Activated CD8-positive, alpha-beta memory T cell treated with anti-CD3 and anti-CD28 coated beads for 1 hour (primary cell): ENCODE data around the gene SLAMF8.

Experiments
- DNase-seq, 2 donors: peaks; one replicate each; pipeline ENCODE4 v3.0.0-alpha.2; 2020; ENCODE audit warnings: low read depth in 1 of 2; ENCODE audit errors: extremely low read depth in 1 of 2

SLAMF8 gene

DNA sequence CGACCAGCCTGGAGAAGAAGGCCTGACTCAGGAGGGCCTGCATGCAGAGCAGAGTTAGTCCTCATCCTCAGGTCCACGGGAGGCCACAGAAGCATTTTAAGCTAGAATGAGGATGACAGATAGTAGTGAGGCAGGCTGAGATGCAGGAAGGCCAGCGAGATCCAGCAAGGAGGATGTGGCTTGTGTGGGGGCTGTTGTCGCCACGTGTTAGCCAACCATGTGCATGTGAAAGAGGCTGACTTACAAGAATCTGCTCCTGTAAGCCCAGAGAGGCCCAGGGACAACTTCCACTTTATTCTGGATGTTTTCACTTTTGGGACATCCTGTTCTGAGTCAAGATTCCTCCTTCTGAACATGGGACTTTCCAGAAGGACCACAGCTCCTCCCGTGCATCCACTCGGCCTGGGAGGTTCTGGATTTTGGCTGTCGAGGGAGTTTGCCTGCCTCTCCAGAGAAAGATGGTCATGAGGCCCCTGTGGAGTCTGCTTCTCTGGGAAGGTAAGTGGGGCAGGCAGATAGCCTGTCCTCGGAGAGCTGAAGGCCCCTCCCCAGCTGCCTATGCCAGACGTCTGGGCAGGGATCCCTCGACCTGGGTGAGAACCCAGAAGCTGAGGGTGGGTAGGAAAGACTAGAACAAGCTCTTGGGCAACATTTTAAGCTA, at the start of gene SLAMF8:
Gene SLAMF8 (plus strand): TSS at position 433 of the 661 bp plus-strand sequence. CDS start 26 bp downstream, at position 459.
- DNase-seq: peak; percentile 15 to 25

DNA sequence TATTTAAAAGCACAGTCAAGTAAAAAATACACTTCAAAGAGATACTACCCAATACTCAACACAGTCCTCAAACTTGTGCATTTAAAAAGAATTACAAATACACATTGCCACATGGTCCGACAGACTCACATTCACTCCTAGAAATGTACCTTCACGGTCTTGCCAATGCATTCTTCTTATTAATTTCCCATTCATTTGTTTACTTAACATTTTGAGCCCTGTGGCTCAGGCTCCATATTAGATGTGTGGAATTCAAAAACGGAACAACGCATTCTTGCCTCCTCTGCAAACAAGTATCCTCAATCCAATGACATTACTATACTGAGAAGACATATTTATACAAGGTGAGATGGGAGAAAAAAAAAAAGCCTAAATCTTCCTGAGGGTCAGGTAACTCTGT, 48.4 kb upstream of the SLAMF8 start:
- no peak for DNase-seq

DNA sequence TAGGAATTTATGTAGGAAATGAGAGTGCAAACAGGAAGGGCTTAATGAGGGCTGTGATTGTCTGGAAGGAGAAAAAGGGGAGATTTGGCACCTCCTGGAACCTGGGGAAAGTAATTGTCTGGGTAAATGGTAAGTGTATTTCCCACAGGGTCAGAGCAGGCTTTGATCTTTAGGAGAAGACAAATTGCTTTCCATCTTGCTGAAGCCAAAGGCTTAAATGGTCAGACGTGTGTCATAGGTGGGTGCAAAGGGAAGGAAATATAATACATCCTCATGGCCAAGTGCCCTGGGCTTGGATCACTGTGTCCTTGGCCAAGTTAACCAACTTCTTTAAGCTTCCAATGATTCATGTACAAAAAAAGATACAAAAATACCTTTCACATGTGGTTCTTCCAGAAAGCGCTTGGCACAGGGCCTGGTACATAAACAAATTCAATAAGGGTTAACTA, 47.2 kb upstream of the SLAMF8 start:
- DNase-seq: no peak

DNA sequence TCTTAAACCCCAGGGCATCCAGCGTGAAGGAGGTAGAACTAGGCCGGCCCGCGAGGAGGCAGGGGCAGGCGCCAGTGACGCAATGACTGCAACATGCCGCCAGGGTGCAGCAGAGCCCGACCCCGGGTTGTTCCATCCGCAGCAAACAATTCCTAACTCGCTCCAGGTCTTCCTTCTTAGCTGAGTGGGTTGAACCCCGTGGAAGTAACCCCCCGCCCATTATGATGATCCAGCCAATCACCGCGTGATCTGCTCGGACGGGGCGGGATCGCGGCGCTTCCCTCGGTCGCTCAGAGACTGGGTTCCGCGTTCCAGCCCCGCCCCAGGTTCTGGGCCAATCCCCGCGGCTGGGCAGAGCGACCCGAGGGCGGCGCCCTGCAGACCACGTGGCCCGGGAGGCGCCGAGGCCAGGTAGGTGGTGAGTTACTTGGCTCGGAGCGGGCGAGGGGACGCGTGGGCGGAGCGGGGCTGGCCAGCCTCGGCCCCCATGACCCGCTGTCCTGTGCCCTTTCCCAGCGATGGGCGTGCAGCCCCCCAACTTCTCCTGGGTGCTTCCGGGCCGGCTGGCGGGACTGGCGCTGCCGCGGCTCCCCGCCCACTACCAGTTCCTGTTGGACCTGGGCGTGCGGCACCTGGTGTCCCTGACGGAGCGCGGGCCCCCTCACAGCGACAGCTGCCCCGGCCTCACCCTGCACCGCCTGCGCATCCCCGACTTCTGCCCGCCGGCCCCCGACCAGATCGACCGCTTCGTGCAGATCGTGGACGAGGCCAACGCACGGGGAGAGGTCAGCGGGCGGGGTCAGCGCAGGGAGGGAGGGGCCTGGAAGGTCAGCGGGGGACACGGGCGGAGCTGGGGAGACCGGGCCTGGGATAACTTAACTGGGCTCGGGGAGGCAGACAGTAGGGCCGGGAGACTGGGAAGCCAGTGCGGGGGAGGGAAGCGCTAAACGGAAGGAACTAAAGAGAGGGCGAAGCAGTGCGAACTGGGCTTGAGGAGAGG, 45.8 kb upstream of the SLAMF8 start, which contains the start of gene DUSP23:
Gene DUSP23 (plus strand): TSS at position 380 of the 1,000 bp plus-strand sequence. CDS start 139 bp downstream, at position 519.
- DNase-seq: peak; percentile 89 to 90

DNA sequence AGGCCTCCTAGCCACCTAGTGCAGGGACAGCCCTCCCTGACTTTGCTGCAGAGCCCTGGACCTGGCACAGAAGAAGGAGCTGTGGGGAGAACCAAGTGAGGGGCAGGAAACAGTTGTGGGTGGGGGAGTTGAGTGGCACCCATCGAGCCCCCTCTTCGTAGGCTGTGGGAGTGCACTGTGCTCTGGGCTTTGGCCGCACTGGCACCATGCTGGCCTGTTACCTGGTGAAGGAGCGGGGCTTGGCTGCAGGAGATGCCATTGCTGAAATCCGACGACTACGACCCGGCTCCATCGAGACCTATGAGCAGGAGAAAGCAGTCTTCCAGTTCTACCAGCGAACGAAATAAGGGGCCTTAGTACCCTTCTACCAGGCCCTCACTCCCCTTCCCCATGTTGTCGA, 44.7 kb upstream of the SLAMF8 start:
- no peak for DNase-seq

DNA sequence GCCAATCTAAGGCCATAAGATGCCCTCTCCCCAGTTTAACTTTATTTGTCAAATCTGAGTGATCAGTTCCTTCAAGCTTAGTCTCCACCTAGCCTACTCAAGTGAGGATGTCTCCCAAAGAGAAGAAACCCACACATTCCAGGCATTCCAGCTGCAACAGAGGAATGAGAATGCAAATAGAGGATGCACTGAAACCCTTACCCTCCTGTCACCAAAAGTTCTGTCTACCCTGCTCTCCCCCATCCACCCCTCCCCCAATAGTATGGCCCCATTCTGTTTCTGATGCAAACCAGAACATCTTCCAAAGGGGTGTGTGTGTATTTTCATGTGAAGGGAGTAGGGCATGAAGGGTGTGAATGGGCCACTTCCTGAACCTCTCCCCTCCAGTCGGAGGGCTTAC, 42.9 kb upstream of the SLAMF8 start:
- no peak for DNase-seq

DNA sequence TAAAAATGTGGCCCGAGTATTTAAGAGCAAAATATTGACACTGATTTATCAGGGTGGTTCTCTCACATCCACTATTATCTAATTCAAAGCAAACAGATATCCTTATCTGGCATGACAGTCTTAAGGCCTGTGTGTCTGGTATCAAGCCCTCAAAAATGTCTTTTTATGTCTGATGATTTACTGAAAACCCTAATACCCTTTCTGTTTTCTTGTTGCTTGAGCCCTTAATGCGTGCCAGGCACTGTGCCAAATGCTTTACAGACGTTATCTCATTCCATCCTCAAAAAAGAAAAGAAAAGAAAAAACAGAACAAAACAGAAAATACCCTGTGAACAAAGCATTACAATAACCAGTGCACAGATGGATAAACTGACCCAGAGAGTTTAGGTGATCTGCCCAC, 40.2 kb upstream of the SLAMF8 start:
- no peak for DNase-seq

DNA sequence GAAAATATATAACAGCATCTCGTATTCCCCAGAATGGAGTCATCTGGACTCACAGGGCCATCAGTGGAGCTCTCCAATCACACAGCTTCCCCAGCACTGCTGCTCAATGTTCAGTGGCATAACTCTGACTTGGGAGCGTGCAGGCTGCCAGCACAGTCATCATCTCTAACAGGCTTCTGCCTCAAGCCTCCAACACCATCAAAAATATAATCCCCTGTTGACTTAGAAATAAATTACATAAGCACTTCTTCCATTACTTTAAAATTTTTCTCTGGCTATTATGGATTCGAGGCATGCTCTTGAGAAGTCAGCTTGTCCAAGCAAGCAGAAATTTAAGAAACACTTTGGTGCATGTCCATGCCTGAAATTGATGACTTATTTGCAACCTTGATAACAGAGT, 39.7 kb upstream of the SLAMF8 start:
- no peak for DNase-seq

DNA sequence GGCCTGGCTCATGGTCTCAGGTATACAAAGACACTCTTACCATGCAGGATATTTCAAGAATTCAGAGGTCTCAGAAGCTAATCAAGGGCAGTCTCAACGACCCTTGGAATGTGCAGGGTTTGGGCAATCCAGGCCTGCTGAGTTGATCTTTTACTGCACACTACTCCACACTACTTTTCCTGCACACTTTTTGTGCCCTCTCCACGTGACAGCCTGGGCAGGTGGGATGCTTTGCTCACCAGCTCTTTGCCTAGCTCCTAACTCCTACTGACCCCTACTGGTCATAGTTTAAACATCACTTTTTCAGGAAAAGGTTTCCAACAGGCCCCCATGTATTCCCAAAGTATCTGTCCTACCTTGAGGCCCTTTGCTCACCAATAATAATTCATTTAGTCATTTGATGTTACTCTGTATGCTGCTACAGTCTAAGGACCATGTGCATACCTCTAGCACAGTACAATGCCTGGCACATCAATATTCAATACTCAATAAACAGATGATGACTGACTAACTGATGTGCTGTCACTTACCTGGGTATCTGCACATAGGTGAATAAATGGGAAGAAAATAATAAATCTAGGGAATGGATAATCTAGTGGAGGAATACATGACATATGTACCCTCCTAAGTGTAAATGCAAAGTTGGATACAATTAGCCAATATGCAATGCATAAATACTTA, 36.3 kb upstream of the SLAMF8 start:
- DNase-seq: no peak

DNA sequence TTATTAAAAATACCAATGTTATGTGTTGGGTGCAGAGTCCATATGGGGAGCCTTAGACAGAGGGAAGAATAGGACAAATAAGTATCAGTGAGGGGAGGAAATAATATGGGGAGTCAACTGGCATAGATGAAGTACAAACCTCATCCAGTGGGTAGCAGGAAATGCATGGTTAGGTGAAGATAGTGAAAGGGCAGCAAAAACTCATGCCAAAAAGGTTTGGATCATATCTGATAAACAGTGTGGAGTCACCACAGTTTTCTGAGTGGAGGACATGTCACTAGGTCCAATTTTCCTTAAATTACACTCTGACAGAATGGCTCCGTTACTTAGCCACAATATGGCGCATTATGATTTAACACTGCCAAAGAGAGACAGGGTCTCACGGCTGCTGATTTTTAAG, 35.6 kb upstream of the SLAMF8 start:
- no peak for DNase-seq

DNA sequence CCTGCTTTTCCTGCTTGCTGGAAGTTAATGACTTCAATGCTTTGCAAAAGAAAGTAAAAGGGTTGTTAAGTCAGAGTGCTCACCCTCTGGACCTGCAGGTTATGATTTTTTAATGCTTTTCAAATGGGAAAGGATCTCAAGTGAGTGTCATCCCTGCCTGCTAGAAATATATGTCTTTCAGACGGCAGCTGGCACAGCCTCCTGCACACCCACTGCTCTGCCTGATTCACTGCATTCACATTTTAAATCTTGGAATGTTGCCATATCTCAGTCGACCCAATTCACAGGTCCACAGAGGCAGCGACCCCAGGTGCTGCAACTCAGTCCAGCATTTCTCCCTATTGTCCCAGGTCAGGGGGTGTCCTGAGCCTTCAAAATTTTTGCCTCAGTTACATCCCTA, 35.2 kb upstream of the SLAMF8 start:
- no peak for DNase-seq

DNA sequence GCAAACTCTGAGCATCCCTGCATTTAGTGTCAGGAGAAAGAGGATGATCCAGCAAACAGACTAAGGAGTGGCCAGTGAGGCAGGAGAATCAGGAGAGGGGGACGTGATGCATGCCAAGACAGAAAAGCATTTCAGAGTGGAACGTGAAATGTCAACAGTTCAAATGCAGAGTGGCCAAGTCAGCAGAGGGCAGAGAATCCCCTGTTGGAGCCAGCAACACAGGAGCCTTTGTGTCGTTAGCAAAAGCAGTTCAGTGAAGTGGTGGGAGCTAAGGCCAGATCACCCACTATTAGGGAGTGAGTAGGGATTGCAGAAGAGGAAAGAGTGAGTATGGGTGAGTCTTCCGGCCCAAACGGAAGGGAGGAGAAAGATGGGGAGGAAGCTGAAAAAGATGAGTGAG, 31.1 kb upstream of the SLAMF8 start:
- DNase-seq: no peak

DNA sequence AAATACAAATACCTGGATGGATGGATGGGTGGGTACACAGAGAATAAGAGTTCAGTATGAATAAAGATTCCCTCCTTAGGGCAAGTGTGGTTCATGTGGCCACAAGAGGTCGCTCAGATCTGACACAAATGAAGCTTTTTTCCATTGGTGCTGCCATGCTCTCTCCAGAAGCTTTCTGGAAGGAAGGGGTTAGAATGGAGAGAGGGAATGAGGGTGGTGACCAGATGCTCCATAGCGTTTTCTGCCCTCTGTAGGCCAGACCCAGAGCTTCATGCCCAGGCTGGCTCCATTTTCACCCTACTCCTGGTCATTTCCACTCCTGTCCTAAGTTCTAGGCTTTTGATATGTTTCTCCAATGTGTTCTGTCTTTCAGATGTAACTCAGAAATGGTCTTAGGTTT, 27.8 kb upstream of the SLAMF8 start:
- peak in 1 of 2 donors; percentile 11 for DNase-seq

DNA sequence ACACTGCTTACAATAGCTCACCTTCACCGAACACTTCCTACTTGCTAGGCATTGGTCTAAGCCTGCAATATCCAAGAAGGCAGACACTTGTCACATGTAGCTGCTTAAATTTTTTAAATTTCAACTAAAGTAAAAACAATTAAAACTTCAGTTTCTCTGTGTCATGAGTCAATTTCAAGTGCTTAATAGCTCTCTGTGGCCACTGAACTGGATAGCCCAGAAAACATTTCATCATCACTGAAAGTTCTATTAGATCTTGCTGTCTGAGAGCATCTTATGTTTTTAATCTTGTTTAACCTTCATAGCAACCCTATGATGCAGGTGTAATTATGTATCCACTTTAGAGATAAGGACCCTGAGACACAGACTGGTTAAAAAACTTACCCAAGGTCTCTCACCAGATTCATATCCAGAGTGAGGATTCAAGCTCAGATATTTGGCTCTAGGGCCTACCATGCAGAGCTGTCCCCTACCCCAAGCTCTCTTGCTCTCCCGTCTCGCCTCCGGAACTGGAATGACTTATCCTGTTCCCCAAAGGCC, 27.2 kb upstream of the SLAMF8 start:
- no peak for DNase-seq

DNA sequence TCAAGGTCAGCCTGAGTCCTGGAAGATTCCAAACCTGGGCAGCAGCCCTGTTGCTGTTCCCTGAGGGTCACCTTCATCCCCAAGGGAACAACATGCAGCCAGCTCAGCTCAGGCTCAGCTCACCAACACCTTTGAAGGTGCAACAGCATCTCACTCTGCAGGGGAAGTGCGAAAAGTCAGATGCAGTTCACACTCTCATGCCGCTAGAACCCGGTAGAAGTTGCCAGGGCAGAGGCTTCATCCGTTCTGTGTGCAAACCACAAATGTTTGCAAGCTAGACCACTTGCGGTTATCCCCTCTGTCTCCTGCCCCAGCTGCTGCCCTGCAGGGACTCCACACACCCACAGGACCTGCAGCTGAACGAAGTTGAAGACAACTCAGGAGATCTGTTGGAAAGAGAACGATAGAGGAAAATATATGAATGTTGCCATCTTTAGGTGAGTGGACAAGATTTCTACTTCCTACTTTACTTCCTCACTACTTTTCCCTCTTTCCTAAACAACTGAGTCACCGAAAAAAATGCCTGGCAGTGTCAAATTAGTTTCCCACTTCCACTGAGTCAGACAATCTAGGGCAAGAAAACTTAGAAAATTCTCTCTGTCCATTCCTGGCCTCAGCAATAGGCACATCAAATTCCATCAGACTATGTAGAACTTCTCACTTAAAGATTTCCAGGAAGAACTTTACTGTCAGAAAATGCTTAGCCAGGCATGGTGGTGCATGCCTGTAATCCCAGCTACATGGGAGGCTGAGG, 26.3 kb upstream of the SLAMF8 start:
- peak; percentile 3 to 10 for DNase-seq

DNA sequence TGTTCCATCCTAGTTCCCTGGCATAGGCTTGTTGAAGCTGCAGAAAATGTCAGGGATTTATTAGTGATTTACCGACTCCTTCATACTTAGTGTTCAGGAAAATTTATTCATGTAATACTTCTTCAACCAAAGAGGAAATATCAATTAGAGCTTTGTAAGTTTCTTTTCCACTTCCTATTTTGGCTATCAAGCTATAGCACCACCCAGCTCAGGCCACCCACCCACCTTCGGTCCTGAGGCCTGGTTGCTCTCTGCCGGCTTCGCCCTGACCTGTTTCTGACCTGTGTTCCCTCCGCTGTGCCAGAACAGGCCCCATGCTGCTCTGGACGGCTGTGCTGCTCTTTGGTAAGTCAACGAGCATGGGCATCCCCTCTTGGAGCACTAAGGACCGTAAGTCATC, 24.6 kb upstream of the SLAMF8 start, which contains the start of gene FCRL6:
Gene FCRL6 (plus strand): TSS at position 250 of the 400 bp plus-strand sequence. CDS start 65 bp downstream, at position 315.
- DNase-seq: no peak

DNA sequence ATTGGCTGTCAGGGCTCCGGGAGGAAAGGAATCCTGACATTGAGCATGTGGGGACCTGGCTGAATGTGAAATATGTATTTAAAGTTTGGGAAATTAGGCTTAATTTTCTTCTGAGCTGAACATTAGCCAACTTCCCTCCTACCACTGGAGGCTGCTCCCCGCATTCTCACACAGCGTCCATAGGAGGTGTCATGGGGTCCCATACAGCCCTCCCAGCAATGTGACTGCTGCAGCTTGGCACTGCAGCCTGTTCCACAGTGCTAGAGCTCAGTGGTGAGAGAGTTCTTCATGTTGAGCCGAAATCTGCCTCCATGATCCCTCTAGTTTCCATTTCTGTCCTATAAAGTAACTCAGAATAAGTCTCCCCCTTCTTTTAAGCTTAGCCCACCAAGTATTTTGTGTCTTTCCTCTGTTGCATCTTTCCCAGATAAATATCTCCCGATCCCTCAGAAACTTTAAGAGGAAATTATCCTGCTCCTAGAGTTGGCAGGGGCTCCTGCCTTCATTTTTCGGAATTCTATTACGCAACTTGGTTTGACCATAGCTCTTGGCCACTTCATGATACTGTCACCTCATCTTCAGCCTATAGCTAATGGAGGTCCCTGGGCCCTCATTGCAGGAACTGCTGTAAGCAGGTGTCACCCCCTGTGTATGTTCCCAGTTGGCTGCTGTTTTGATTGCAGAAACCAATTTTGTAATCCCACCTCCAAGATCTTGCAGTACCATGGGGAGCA, 22.6 kb upstream of the SLAMF8 start:
- no peak for DNase-seq

DNA sequence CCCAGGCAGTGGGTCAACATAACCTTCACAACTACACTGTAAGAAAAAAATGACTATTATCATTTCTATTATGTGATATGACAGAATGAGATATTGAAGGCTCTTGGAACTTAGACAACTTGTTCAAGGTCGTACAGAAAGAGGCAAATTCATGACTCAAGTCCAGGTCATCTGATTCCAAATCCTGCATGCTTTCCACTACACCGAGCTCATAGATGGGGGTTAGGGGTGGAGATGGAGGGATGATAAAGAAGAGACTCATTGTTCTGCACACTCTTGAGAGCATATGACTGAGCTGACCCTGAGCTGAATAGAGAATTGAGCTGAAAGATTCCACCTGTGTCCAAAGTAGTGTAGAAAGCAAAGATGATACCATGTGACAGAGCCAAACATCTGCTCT, 21.7 kb upstream of the SLAMF8 start:
- DNase-seq: no peak

DNA sequence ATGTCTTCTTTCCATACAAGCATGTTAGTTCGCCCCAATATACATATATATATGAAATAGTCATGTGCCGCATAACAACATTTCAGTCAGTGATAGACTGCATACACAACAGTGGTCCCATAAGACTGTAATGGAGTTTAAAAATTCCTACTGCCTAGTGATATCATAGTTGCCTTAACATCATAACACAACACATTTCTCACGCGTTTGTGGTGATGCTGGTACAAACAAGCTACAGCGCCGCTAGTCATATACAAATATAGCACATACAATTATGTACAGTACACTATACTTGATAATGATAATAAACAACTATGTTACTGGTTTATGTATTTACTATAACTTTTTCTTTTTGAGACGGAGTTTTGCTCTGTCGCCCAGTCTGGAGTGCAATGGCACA, 10.7 kb upstream of the SLAMF8 start:
- no peak for DNase-seq
